ENCODE results near the gene XRRA1.

Gene XRRA1

DNA sequence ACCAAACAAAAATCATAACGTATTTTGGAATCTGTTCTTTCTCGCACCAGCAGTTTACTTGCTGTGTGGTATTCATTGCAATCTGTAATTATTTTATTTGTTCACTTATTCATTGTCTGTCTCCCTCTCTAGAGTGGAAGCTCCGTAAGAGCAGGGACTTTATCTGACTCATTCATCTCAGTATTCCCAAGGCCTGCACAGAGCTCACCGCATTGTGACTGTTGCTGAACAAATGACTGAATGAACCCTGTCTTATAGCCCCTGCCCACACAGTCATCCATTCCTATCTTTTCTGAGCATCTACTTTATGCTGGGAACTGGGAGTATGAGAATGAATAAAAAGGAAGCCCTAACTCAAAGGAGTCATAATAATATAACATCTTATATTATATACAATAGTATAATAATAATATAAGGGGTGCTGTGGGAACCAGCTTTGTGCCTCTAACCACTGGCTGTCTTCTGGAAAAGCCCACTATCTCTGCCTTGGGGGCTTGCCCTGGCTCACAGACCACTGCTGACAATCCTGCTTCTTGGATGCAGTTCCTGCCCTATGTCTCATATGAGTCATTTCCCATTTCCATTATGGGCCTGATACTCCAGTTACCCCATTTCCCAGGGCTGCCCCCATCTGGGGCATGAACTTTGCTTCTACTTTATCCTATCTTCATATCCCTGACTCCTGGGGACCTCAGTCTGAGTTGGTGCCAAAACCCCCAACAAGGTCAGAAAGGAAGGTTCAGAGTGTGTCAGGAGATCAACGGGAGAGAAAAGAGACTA lies 11.0 kb downstream of the XRRA1 start:
- Histone ChIP-seq H3K27me3 (no peaks in the 10 kb centered on the region), H3K36me3 (peaks cover 15 to 59% (median 38%) of the 10 kb centered on the region in 3 donors), H3K4me3 (no peak overlapping the region), H3K4me1 (no peaks in the 10 kb centered on the region), H3K27ac (no peak overlapping the region), H3K9me3 (no peaks in the 10 kb centered on the region)
- DNase-seq = no peak
- intact Hi-C loops (cut with DNase I; ENCODE audit: low total_unique reads) = loop anchor here (10.0 kb wide), 1 partner anchor 297 kb away; no protein-coding TSS in a partner anchor
- TF ChIP-seq, protein P1, sequence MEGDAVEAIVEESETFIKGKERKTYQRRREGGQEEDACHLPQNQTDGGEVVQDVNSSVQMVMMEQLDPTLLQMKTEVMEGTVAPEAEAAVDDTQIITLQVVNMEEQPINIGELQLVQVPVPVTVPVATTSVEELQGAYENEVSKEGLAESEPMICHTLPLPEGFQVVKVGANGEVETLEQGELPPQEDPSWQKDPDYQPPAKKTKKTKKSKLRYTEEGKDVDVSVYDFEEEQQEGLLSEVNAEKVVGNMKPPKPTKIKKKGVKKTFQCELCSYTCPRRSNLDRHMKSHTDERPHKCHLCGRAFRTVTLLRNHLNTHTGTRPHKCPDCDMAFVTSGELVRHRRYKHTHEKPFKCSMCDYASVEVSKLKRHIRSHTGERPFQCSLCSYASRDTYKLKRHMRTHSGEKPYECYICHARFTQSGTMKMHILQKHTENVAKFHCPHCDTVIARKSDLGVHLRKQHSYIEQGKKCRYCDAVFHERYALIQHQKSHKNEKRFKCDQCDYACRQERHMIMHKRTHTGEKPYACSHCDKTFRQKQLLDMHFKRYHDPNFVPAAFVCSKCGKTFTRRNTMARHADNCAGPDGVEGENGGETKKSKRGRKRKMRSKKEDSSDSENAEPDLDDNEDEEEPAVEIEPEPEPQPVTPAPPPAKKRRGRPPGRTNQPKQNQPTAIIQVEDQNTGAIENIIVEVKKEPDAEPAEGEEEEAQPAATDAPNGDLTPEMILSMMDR (IDR thresholded peaks at IDR 0.05) = no peak

DNA sequence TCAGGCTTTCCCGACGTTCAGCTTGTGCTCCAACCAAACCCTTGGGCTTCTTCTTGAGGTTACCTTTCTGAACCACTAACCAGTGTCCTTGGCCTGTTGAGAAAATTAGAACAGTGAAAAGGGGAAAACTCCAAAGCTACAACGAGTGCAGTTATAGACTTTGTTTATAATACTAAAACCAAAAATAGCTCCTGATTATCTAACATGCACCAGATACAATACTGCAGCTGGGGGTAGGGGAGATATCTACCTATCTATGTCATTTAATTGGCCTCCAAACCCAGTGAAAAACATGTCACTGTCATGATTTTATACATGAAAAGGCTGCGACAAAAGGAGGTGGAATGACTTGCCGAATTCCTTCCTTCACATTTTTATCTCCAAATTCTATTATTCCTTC lies 11.9 kb downstream of the XRRA1 start:
- H3K9me3 ChIP-seq = no peaks in the 10 kb centered on the region
- H3K4me3 ChIP-seq = no peak overlapping the region
- peaks cover 15 to 67% (median 46%) of the 10 kb centered on the region in 3 donors for H3K36me3 ChIP-seq
- intact Hi-C loops (cut with DNase I; ENCODE audit: low total_unique reads) = loop anchor here (10.0 kb wide), 1 partner anchor 298 kb away; no protein-coding TSS in a partner anchor
- TF ChIP-seq, protein P1 (IDR thresholded peaks at IDR 0.05) = no peak
- H3K4me1 ChIP-seq = no peaks in the 10 kb centered on the region
- H3K27me3 ChIP-seq = no peaks in the 10 kb centered on the region
- H3K27ac ChIP-seq = no peak overlapping the region
- DNase-seq = no peak

DNA sequence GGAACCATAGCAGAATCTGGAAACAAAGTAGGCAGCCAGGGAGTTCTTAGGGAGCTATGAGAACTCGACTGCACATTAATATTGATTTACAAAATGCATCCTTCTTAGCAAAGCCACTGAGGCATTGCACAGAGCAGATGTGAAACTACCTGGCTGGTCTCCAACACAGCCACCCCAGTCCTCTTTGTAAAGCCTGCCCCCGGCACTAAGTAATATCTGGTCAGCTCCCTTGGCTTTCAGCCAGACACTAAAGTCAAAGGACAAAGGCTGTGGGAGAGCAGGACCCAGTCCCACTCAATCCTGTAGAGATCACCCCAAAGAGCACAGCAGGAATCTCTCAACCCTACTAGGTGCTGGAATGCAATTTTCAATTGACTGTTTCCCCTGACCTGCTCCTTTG lies 12.8 kb downstream of the XRRA1 start:
- Histone ChIP-seq H3K4me3 (no peak overlapping the region), H3K4me1 (no peaks in the 10 kb centered on the region), H3K27ac (no peak overlapping the region), H3K9me3 (no peaks in the 10 kb centered on the region), H3K36me3 (peaks cover 15 to 63% (median 46%) of the 10 kb centered on the region in 3 donors), H3K27me3 (no peaks in the 10 kb centered on the region)
- DNase-seq = no peak
- TF ChIP-seq, protein P1 (IDR thresholded peaks at IDR 0.05) = no peak
- intact Hi-C loops (cut with DNase I; ENCODE audit: low total_unique reads) = loop anchor here (10.0 kb wide), 1 partner anchor 299 kb away; no protein-coding TSS in a partner anchor

DNA sequence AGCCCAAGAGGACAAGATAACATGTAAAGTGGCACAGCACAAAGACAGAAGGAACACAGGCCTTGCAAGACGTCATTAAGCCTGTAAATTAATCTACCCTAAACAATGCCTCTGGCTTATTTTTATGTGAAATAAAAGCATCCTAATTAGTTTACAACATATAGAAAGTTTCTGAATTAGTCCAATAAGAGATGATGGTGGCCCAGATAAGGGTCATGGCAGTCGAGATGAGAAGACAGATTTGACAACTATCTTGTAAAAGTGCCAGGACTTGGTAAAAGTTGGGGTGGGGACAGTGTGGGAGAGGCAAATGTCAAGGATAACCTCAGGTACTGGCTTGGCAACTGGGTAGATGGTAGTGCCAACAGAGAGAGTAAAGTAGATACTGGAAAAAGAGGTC lies 13.6 kb downstream of the XRRA1 start:
- TF ChIP-seq, protein P1 (IDR thresholded peaks at IDR 0.05) = no peak
- no peak for DNase-seq
- H3K36me3 ChIP-seq = peaks cover 15 to 55% (median 39%) of the 10 kb centered on the region in 3 donors
- no peak overlapping the region for H3K27ac ChIP-seq
- no peaks in the 10 kb centered on the region for H3K4me1 ChIP-seq
- no peaks in the 10 kb centered on the region for H3K9me3 ChIP-seq
- no peak overlapping the region for H3K4me3 ChIP-seq
- H3K27me3 ChIP-seq = no peaks in the 10 kb centered on the region
- intact Hi-C loops (cut with DNase I; ENCODE audit: low total_unique reads) = loop anchor here (10.0 kb wide), 1 partner anchor 300 kb away; no protein-coding TSS in a partner anchor

DNA sequence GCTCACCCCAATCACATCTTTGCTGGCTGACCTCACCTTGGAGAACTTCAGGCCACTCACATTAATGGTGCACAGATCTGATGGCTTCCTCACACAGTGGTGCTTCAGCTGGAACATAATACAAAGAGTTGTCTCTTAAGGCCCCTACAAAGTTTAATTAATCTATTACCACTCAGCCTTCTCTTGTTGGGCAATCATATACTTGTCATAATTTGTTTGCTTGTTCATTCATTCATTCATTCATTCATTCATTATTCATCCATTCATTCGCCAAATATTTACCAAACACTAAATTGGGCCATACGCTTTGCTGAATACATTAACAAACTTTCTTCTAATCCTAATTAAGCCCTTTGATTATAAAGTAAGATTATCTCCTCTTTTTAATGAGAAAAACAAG lies 15.1 kb downstream of the XRRA1 start:
- intact Hi-C loops (cut with DNase I; ENCODE audit: low total_unique reads) = loop anchor here (10.0 kb wide), 1 partner anchor 301 kb away; no protein-coding TSS in a partner anchor
- no peak overlapping the region for H3K27ac ChIP-seq
- no peaks in the 10 kb centered on the region for H3K9me3 ChIP-seq
- H3K4me1 ChIP-seq = no peaks in the 10 kb centered on the region
- DNase-seq = no peak
- H3K4me3 ChIP-seq = no peak overlapping the region
- peaks cover 15 to 55% (median 32%) of the 10 kb centered on the region in 3 donors for H3K36me3 ChIP-seq
- H3K27me3 ChIP-seq = no peaks in the 10 kb centered on the region
- TF ChIP-seq, protein P1 (IDR thresholded peaks at IDR 0.05) = no peak
